DND-41 (cell line): ENCODE measurements around the gene WTAP.

ENCODE experiments used
- ATAC-seq: fragments of 200-7000 bp; cut with Tn5 transposase; 3 replicates; pipeline ENCODE4 v1.9.1; 2021; ENCODE audit warnings: low read depth; ENCODE audit not compliant: insufficient read depth
- DNase-seq: peaks from one replicate; pipeline ENCODE4 v3.0.0-alpha.2; 2020
- H2AFZ ChIP-seq: 2 replicates; pipeline ENCODE4 v1.6.0; 2012; ENCODE audit warnings: low read depth, low read length
- H3K27ac ChIP-seq: 2 replicates; pipeline ENCODE4 v1.5.1; 2012; ENCODE audit warnings: low read length, inconsistent platforms
- H3K27me3 ChIP-seq: fragments of 200-600 bp; sonication (generic); 2 replicates; pipeline ENCODE4 v1.6.0; 2012; ENCODE audit warnings: low read length, mild to moderate bottlenecking, inconsistent platforms; ENCODE audit not compliant: insufficient read depth, poor library complexity
- H3K36me3 ChIP-seq: 2 replicates; pipeline ENCODE4 v1.5.1; 2012; ENCODE audit warnings: low read length, inconsistent platforms; ENCODE audit not compliant: insufficient read depth
- H3K4me1 ChIP-seq: 2 replicates; pipeline ENCODE4 v1.5.1; 2012; ENCODE audit warnings: mild to moderate bottlenecking, low read length; ENCODE audit not compliant: insufficient read depth
- H3K4me2 ChIP-seq: 2 replicates; pipeline ENCODE4 v1.6.0; 2012; ENCODE audit warnings: mild to moderate bottlenecking, moderate library complexity, low read length, inconsistent platforms; ENCODE audit not compliant: insufficient read depth
- H3K4me3 ChIP-seq, 2 experiments: fragments of 200-600 bp in 1 of 2; shearing (Covaris generic) in 1 of 2; 2 replicates each; pipeline ENCODE4 v1.5.1; 2012 to 2016; ENCODE audit warnings: inconsistent platforms in 2 of 2, low read length in 2 of 2, mild to moderate bottlenecking in 2 of 2, low read depth in 1 of 2, moderate library complexity in 1 of 2
- H3K79me2 ChIP-seq: 2 replicates; pipeline ENCODE4 v1.6.0; 2012; ENCODE audit warnings: low read length, inconsistent platforms; ENCODE audit not compliant: insufficient read depth
- H3K9ac ChIP-seq: 2 replicates; pipeline ENCODE4 v1.6.0; 2012; ENCODE audit warnings: low read depth, mild to moderate bottlenecking, inconsistent platforms, low read length, moderate library complexity
- H3K9me3 ChIP-seq: 2 replicates; pipeline ENCODE4 v1.5.1; 2012; ENCODE audit warnings: low read length, moderate library complexity, mild to moderate bottlenecking, inconsistent platforms; ENCODE audit not compliant: insufficient read depth, severe bottlenecking
- H4K20me1 ChIP-seq: 2 replicates; pipeline ENCODE4 v1.6.0; 2012; ENCODE audit warnings: low read length; ENCODE audit not compliant: insufficient read depth
- CTCF ChIP-seq: IDR thresholded peaks from 2 replicates; pipeline ENCODE4 v1.5.1; 2012; ENCODE audit warnings: borderline replicate concordance, low read length, moderate library complexity, mild to moderate bottlenecking; ENCODE audit not compliant: poor library complexity, severe bottlenecking; ENCODE audit errors: extremely low read depth
- EZH2 ChIP-seq: IDR thresholded peaks from 3 replicates; pipeline ENCODE4 v1.6.1; 2012; ENCODE audit warnings: borderline replicate concordance, low read depth, mild to moderate bottlenecking, moderate library complexity, low read length, inconsistent platforms; ENCODE audit not compliant: severe bottlenecking

The WTAP gene

GRCh38 chr6:159686703-159687102 is 40.6 kb upstream of the WTAP start:
- Histone ChIP-seq H3K27me3 (no peaks in the 10 kb centered on the region), H3K4me1 (peaks cover 12% of the 10 kb centered on the region), H2AFZ (no peak overlapping the region), H3K9ac (no peak overlapping the region), H3K9me3 (no peaks in the 10 kb centered on the region), H3K27ac (no peak overlapping the region), H3K79me2 (peaks cover 44% of the 10 kb centered on the region), H3K4me3 (no peak overlapping the region), H4K20me1 (peaks cover 5% of the 10 kb centered on the region), H3K36me3 (peaks cover 63% of the 10 kb centered on the region), H3K4me2 (no peak overlapping the region)
- TF ChIP-seq CTCF (no peak), EZH2 (no peak)
- ATAC-seq (no peak), DNase-seq (no peak)

GRCh38 chr6:159687341-159687740 is 40.0 kb upstream of the WTAP start:
- Histone ChIP-seq H3K9me3 (no peaks in the 10 kb centered on the region), H3K79me2 (peaks cover 51% of the 10 kb centered on the region), H2AFZ (no peak overlapping the region), H3K9ac (no peak overlapping the region), H3K4me2 (no peak overlapping the region), H4K20me1 (peaks cover 12% of the 10 kb centered on the region), H3K4me1 (peaks cover 18% of the 10 kb centered on the region), H3K27me3 (no peaks in the 10 kb centered on the region), H3K4me3 (no peak overlapping the region), H3K36me3 (peaks cover 61% of the 10 kb centered on the region), H3K27ac (no peak overlapping the region)
- DNase-seq (no peak), ATAC-seq (no peak)
- peak; percentile 13 for TF ChIP-seq CTCF
- TF ChIP-seq EZH2 = no peak

GRCh38 chr6:159688266-159688905 is 38.9 kb upstream of the WTAP start:
- H3K79me2 ChIP-seq = peaks cover 58% of the 10 kb centered on the region

More at GRCh38 chr6:159688266-159688905, 38.9 kb upstream of the WTAP start:
- no peaks in the 10 kb centered on the region for H3K9me3 ChIP-seq
- no peak for ATAC-seq
- peaks cover 60% of the 10 kb centered on the region for H3K36me3 ChIP-seq
- TF ChIP-seq CTCF (no peak), EZH2 (no peak)
- 0 out of 2 replicates have a peak overlapping the region, but pooled peaks have one; percentile 0 for H3K9ac ChIP-seq
- H3K4me2 ChIP-seq = no peak overlapping the region
- H4K20me1 ChIP-seq = peaks cover 16% of the 10 kb centered on the region
- peaks cover 20% of the 10 kb centered on the region for H3K4me1 ChIP-seq
- no peak overlapping the region for H2AFZ ChIP-seq
- H3K27ac ChIP-seq = no peak overlapping the region
- no peak for DNase-seq
- H3K4me3 ChIP-seq = no peak overlapping the region
- no peaks in the 10 kb centered on the region for H3K27me3 ChIP-seq
